Measurements from ENCODE around the gene IRF2BP1. TPM values are rescaled to one million over a fixed set of nuclear protein-coding genes. Genes with fewer than 3 reads are reported as not detected.

The IRF2BP1 gene
- total and polyA plus RNA-seq, 4 donors: 4.9 to 16.8 (median 16.4) TPM

GRCh38 chr19:45884682-45885555 lies 1.0 kb downstream of the IRF2BP1 start:
- TF ChIP-seq RAD21 (IDR thresholded peaks at IDR 0.05) (no peak), EGR1 (IDR thresholded peaks at IDR 0.05; ENCODE audit: low read depth in 2 of 2) (peak in 1 of 2 donors; percentile 42)
- Histone ChIP-seq H3K9ac (ENCODE audit: low read depth in 1 of 2, low read length in 2 of 2) (peak overlapping the region in 1 of 2 donors; percentile 43), H3K27ac (ENCODE audit: low read depth in 1 of 2, low read length in 2 of 2) (peak overlapping the region; percentile 90 to 94), H3K27me3 (ENCODE audit: control insufficient read depth in 4 of 4, insufficient read depth in 4 of 4, low read length in 3 of 4) (no peaks in the 10 kb centered on the region), H3K4me3 (ENCODE audit: low read depth in 1 of 3, low read length in 3 of 3) (peak overlapping the region; percentile 61 to 84 (median 81)), H3K4me1 (ENCODE audit: control insufficient read depth in 4 of 4, insufficient read depth in 4 of 4, low read length in 3 of 4) (peaks cover 21 to 57% (median 37%) of the 10 kb centered on the region in 4 donors), H3K36me3 (ENCODE audit: control insufficient read depth in 4 of 4, insufficient read depth in 3 of 4, low read depth in 1 of 4, low read length in 3 of 4) (no peaks in the 10 kb centered on the region), H3K9me3 (ENCODE audit: control insufficient read depth in 4 of 4, low read length in 3 of 4) (no peaks in the 10 kb centered on the region)
- no peak for DNase-seq (ENCODE audit: low spot score)
- 42% methylated on average over 72 of the region's 72 CpGs for WGBS

- Histone ChIP-seq H3K27ac (ENCODE audit: low read depth in 1 of 2, low read length in 2 of 2) (peak overlapping the region; percentile 32 to 67), H3K4me1 (ENCODE audit: control insufficient read depth in 4 of 4, insufficient read depth in 4 of 4, low read length in 3 of 4) (peaks cover 23 to 61% (median 39%) of the 10 kb centered on the region in 4 donors), H3K9me3 (ENCODE audit: control insufficient read depth in 4 of 4, low read length in 3 of 4) (no peaks in the 10 kb centered on the region), H3K9ac (ENCODE audit: low read depth in 1 of 2, low read length in 2 of 2) (peak overlapping the region in 1 of 2 donors; percentile 64), H3K27me3 (ENCODE audit: control insufficient read depth in 4 of 4, insufficient read depth in 4 of 4, low read length in 3 of 4) (no peaks in the 10 kb centered on the region), H3K36me3 (ENCODE audit: control insufficient read depth in 4 of 4, insufficient read depth in 3 of 4, low read depth in 1 of 4, low read length in 3 of 4) (no peaks in the 10 kb centered on the region), H3K4me3 (ENCODE audit: low read depth in 1 of 3, low read length in 3 of 3) (peak overlapping the region in 2 of 3 donors; percentile 37 to 81)
- no peak for TF ChIP-seq FOXA2 (IDR thresholded peaks at IDR 0.05)
- TF ChIP-seq FOXA1 (IDR thresholded peaks at IDR 0.05): no peak
- TF ChIP-seq YY1 (IDR thresholded peaks at IDR 0.05): no peak
- TF ChIP-seq TAF1 (conservative IDR thresholded peaks at IDR 0.05): no peak
- TF ChIP-seq EGR1 (IDR thresholded peaks at IDR 0.05; ENCODE audit: low read depth in 2 of 2): no peak
- TF ChIP-seq RXRA (IDR thresholded peaks at IDR 0.05): no peak
- TF ChIP-seq, protein P1, sequence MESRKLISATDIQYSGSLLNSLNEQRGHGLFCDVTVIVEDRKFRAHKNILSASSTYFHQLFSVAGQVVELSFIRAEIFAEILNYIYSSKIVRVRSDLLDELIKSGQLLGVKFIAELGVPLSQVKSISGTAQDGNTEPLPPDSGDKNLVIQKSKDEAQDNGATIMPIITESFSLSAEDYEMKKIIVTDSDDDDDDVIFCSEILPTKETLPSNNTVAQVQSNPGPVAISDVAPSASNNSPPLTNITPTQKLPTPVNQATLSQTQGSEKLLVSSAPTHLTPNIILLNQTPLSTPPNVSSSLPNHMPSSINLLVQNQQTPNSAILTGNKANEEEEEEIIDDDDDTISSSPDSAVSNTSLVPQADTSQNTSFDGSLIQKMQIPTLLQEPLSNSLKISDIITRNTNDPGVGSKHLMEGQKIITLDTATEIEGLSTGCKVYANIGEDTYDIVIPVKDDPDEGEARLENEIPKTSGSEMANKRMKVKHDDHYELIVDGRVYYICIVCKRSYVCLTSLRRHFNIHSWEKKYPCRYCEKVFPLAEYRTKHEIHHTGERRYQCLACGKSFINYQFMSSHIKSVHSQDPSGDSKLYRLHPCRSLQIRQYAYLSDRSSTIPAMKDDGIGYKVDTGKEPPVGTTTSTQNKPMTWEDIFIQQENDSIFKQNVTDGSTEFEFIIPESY (IDR thresholded peaks at IDR 0.05): no peak
- TF ChIP-seq, protein P2, sequence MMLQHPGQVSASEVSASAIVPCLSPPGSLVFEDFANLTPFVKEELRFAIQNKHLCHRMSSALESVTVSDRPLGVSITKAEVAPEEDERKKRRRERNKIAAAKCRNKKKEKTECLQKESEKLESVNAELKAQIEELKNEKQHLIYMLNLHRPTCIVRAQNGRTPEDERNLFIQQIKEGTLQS (IDR thresholded peaks at IDR 0.05): no peak
- no peak for TF ChIP-seq NR2F2 (IDR thresholded peaks at IDR 0.05)
- no peak for TF ChIP-seq CTCF (IDR thresholded peaks at IDR 0.05; ENCODE audit: low read depth, low read length, missing input control)
- TF ChIP-seq HNF4G (IDR thresholded peaks at IDR 0.05): no peak
- TF ChIP-seq HNF4A (conservative IDR thresholded peaks at IDR 0.05): no peak
- TF ChIP-seq, protein P3, sequence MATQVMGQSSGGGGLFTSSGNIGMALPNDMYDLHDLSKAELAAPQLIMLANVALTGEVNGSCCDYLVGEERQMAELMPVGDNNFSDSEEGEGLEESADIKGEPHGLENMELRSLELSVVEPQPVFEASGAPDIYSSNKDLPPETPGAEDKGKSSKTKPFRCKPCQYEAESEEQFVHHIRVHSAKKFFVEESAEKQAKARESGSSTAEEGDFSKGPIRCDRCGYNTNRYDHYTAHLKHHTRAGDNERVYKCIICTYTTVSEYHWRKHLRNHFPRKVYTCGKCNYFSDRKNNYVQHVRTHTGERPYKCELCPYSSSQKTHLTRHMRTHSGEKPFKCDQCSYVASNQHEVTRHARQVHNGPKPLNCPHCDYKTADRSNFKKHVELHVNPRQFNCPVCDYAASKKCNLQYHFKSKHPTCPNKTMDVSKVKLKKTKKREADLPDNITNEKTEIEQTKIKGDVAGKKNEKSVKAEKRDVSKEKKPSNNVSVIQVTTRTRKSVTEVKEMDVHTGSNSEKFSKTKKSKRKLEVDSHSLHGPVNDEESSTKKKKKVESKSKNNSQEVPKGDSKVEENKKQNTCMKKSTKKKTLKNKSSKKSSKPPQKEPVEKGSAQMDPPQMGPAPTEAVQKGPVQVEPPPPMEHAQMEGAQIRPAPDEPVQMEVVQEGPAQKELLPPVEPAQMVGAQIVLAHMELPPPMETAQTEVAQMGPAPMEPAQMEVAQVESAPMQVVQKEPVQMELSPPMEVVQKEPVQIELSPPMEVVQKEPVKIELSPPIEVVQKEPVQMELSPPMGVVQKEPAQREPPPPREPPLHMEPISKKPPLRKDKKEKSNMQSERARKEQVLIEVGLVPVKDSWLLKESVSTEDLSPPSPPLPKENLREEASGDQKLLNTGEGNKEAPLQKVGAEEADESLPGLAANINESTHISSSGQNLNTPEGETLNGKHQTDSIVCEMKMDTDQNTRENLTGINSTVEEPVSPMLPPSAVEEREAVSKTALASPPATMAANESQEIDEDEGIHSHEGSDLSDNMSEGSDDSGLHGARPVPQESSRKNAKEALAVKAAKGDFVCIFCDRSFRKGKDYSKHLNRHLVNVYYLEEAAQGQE (IDR thresholded peaks at IDR 0.05): no peak
- TF ChIP-seq MAX (IDR thresholded peaks at IDR 0.05): no peak
- TF ChIP-seq JUND (IDR thresholded peaks at IDR 0.05): no peak
- no peak for TF ChIP-seq GABPA (IDR thresholded peaks at IDR 0.05 in 1 of 2, conservative IDR thresholded peaks at IDR 0.05 in 1 of 2)
- no peak for TF ChIP-seq SP1 (IDR thresholded peaks at IDR 0.05)
- TF ChIP-seq RAD21 (IDR thresholded peaks at IDR 0.05): no peak
- WGBS: 58% methylated on average over 57 of the region's 57 CpGs
- no peak for DNase-seq (ENCODE audit: low spot score)
Observed at GRCh38 chr19:45883881-45884681, 1.9 kb downstream of the IRF2BP1 start.

All from liver (tissue), 9 donors.